Esophagus squamous epithelium (tissue), 5 donors: Measurements from ENCODE around the gene OSBPL5. TPM values are rescaled to one million over a fixed set of nuclear protein-coding genes. Genes with fewer than 3 reads are reported as not detected.
A peak's percentile ranks its signal among the peaks of the same experiment; 100 is the strongest.

Source experiments
- DNase-seq: peaks from one replicate; lab custom pipeline; 2025; lab: John Stamatoyannopoulos, UW
- H3K27ac ChIP-seq, 4 donors: fragments of 200-600 bp; sonication (generic); one replicate each; pipeline ENCODE4 v1.5.1; 2016 to 2019; ENCODE audit warnings: mild to moderate bottlenecking in 1 of 4
- H3K27me3 ChIP-seq, 4 donors: fragments of 200-600 bp; sonication (generic); 1 replicate in 3 of 4; 2 replicates in 1 of 4; pipeline versions ENCODE4 v1.5.1 to v1.6.0; 2017 to 2021; ENCODE audit warnings: antibody characterized with exemption in 1 of 4
- H3K36me3 ChIP-seq, 3 donors: fragments of 200-600 bp; sonication (generic); one replicate each; pipeline ENCODE4 v1.5.1; 2016 to 2019
- H3K4me1 ChIP-seq, 3 donors: fragments of 200-600 bp; sonication (generic); one replicate each; pipeline ENCODE4 v1.5.1; 2017 to 2019
- H3K4me3 ChIP-seq, 4 donors: fragments of 200-600 bp; sonication (generic); 1 replicate in 3 of 4; 2 replicates in 1 of 4; pipeline ENCODE4 v1.5.1; 2016 to 2019; ENCODE audit warnings: mild to moderate bottlenecking in 2 of 4, moderate library complexity in 1 of 4
- H3K9me3 ChIP-seq, 3 donors: fragments of 200-600 bp; sonication (generic); one replicate each; pipeline ENCODE4 v1.5.1; 2016 to 2019
- POLR2A ChIP-seq, 4 donors: fragments of 450-650 bp; IDR thresholded peaks; one replicate each; pipeline ENCODE4 v1.6.1; 2017; ENCODE audit warnings: antibody characterized with exemption in 4 of 4, mild to moderate bottlenecking in 4 of 4, moderate library complexity in 3 of 4
- WGBS, 2 donors: methylation state at CpG; one replicate each; pipeline ENCODE4 v1.1.5; 2018; 5-methylcytosine and 5-hydroxymethylcytosine counted together
- intact Hi-C: fragments of 100-400 bp; cut with DNase I; formaldehyde crosslinking; loops from one replicate; pipeline ENCODE4 v1.15.0; 2022
- total RNA-seq, 4 donors: library from RNA; depleted of rRNA; stranded (reverse); fragments of >200 nt; gene quantifications; one replicate each; pipeline ENCODE4 v1.1.0, GENCODE V29; 2016
- TF ChIP-seq, protein P1 (sequence below), 6 experiments: fragments of 450-650 bp in 4 of 6; fragments of 200-600 bp in 2 of 6; sonication (generic) in 2 of 6; IDR thresholded peaks; one replicate each; pipeline ENCODE4 v1.5.1; 2016 to 2019; ENCODE audit warnings: antibody characterized with exemption in 6 of 6, mild to moderate bottlenecking in 4 of 6, moderate library complexity in 4 of 6
- donor health status: DM: yes; HTN: yes; CAD: no.

The OSBPL5 gene
- total RNA-seq, 4 donors from 2014 or later: 11.9 to 30.9 (median 17.9) TPM

DNA sequence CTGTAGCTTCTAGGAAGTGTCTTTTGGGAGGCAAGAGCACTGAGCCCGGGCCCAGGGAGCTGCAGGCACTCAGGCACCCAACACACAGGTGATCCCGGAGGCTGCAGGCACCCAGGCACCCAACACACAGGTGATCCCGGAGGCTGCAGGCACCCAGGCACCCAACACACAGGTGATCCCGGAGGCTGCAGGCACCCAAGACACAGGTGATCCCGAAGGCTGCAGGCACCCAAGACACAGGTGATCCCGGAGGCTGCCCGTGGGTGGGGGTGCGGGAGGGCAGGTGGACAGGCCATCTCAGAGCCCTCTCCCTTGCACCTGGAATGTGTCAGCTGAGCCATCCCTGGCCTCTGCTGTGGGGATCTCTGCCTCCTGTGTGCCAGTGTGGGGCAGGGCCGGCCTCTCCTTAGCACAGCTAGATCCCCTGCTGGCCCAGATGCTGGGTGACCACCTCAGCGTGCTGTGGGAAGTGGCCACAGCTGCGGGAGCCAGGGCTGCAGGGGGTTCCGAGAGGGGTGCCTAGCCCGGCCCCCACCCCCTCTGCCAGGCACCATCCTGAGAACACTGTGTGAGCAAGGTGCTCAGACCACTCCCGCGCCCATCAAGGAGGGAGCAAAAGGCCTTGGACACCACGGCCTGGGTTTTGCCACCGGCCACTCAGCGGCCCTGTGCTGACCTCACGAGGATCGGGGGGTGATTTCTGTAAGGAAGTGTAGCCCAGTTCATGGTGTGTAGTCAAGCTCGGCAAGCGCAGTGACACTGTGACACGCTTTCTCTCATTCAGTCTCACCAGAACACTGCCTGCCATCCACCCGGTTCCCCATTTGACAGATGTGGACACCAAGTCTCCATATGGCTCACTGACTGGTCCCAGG, 39.3 kb upstream of the OSBPL5 start:
- Histone ChIP-seq H3K9me3 (no peaks in the 10 kb centered on the region), H3K4me3 (no peak overlapping the region), H3K36me3 (no peaks in the 10 kb centered on the region), H3K4me1 (peaks cover 0 to 19% (median 8%) of the 10 kb centered on the region in 3 donors), H3K27ac (no peak overlapping the region), H3K27me3 (peaks cover 7 to 63% (median 14%) of the 10 kb centered on the region in 4 donors)
- intact Hi-C loops: no loop called here
- DNase-seq: no peak
- no peak for TF ChIP-seq POLR2A (IDR thresholded peaks at IDR 0.05)
- TF ChIP-seq, protein P1, sequence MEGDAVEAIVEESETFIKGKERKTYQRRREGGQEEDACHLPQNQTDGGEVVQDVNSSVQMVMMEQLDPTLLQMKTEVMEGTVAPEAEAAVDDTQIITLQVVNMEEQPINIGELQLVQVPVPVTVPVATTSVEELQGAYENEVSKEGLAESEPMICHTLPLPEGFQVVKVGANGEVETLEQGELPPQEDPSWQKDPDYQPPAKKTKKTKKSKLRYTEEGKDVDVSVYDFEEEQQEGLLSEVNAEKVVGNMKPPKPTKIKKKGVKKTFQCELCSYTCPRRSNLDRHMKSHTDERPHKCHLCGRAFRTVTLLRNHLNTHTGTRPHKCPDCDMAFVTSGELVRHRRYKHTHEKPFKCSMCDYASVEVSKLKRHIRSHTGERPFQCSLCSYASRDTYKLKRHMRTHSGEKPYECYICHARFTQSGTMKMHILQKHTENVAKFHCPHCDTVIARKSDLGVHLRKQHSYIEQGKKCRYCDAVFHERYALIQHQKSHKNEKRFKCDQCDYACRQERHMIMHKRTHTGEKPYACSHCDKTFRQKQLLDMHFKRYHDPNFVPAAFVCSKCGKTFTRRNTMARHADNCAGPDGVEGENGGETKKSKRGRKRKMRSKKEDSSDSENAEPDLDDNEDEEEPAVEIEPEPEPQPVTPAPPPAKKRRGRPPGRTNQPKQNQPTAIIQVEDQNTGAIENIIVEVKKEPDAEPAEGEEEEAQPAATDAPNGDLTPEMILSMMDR (IDR thresholded peaks at IDR 0.05): no peak
- 81 to 94% methylated on average over 11 to 12 of the region's 24 CpGs for WGBS, 2 donors

- WGBS, 2 donors: 0 to 18% methylated on average over 2 to 6 of the region's 51 CpGs
- no peak for DNase-seq
Observed at GRCh38 chr11:3203221-3204043, 38.3 kb upstream of the OSBPL5 start.

DNA sequence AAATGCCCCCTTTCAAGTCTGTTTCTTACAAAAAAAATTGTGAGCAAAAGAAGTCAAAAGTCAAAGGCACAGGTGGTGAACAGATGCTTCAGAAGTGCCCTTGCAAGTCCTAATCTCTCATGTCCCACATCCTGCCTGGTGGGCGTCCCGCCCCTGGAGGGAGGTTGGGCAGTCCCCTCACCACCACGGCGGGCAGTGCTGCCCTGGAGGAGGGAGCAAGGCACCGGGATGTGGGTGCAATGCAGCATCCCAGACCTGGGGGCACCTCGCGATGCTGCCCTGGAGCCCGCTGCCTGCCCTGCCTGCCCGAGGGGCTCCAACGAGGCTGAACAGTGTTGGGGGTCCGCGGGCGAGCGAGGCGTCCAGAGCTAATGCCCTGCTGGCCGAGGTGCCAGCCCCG, 37.6 kb upstream of the OSBPL5 start:
- no peak for DNase-seq
- intact Hi-C loops: no loop called here
- H3K4me3 ChIP-seq: no peak overlapping the region
- no peak overlapping the region for H3K27ac ChIP-seq
- no peak for TF ChIP-seq POLR2A (IDR thresholded peaks at IDR 0.05)
- TF ChIP-seq, protein P1 (IDR thresholded peaks at IDR 0.05): no peak
- H3K27me3 ChIP-seq: peaks cover 7 to 77% (median 14%) of the 10 kb centered on the region in 4 donors
- peaks cover 0 to 19% (median 8%) of the 10 kb centered on the region in 3 donors for H3K4me1 ChIP-seq
- WGBS, 2 donors: 0% methylated on average over 2 to 5 of the region's 17 CpGs
- no peaks in the 10 kb centered on the region for H3K36me3 ChIP-seq
- H3K9me3 ChIP-seq: no peaks in the 10 kb centered on the region

More at GRCh38 chr11:3203221-3204043, 38.3 kb upstream of the OSBPL5 start:
- Histone ChIP-seq H3K4me1 (peaks cover 0 to 19% (median 8%) of the 10 kb centered on the region in 3 donors), H3K27ac (no peak overlapping the region), H3K4me3 (peak overlapping the region in 1 of 4 donors; percentile 4), H3K36me3 (no peaks in the 10 kb centered on the region), H3K27me3 (peaks cover 7 to 70% (median 14%) of the 10 kb centered on the region in 4 donors), H3K9me3 (no peaks in the 10 kb centered on the region)
- intact Hi-C loops: no loop called here
- TF ChIP-seq, protein P1 (IDR thresholded peaks at IDR 0.05): no peak
- TF ChIP-seq POLR2A (IDR thresholded peaks at IDR 0.05): no peak

DNA sequence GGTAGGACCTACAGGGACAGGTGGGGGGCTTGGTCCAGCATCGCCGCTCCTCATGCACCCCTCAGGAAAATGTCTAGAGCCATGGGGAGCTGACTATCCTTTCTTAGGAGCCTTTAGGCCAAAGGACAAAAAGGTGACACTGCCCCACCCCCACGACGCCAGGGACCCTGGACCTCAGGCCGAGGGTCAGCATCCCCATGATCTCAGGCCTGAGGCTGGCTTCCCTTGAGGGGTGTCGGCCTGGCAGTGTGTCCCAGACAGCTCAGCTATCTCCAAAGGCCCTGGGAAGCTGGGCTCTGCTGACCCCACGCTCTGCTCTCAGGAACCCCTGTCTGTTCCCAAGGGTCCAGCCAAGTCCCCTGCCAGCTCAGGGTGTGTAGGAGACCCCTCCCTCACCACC, 37.2 kb upstream of the OSBPL5 start:
- TF ChIP-seq, protein P1 (IDR thresholded peaks at IDR 0.05): no peak
- no peak for TF ChIP-seq POLR2A (IDR thresholded peaks at IDR 0.05)
- WGBS, 2 donors: no CpG with 5 or more reads among the region's 7 CpGs
- Histone ChIP-seq H3K4me1 (peaks cover 0 to 19% (median 8%) of the 10 kb centered on the region in 3 donors), H3K27ac (no peak overlapping the region), H3K36me3 (no peaks in the 10 kb centered on the region), H3K9me3 (no peaks in the 10 kb centered on the region), H3K4me3 (no peak overlapping the region), H3K27me3 (peaks cover 7 to 81% (median 14%) of the 10 kb centered on the region in 4 donors)
- no peak for DNase-seq
- intact Hi-C loops: no loop called here
